ENCODE measurements around the gene SMYD3. TPM values are rescaled to one million over a fixed set of nuclear protein-coding genes. Genes with fewer than 3 reads are reported as not detected.
A peak's percentile ranks its signal among the peaks of the same experiment; 100 is the strongest.

SMYD3 gene
- total and polyA plus RNA-seq, 2 of the 13 experiments (the other 11 are each of a cell fraction or from before 2014, with no cell fraction given) = 27.7 to 35.8 TPM

DNA sequence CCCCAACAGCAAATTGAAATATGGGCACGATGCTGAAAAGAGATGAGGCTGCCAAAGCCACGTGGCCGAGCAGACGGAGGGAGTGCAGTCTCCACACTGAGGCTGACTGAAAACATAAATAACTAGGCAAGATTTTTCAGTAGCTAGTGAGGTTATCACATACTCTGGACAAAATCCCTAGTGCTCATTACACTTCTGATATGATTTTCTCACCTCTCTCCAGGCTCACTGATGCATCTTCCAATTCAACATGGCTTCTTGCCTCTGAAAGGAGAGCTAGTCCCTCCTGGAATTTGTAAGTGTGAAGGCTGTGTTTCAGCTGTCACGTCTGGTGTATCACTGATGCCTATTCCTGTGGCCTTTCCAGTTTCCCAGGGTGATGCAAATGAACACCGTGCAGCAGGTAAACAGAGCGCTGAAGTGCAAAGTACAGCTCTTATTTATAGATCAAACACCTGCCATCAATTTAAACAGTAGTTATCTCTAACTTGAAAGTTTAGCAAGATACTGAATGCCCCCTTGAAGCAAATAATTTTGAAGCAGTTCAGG is 696.2 kb downstream of the SMYD3 start (continued):
- TF ChIP-seq RCOR2 (CRISPR knock-in tag; IDR thresholded peaks at IDR 0.05) = peak; percentile 61
- TF ChIP-seq, protein P1, sequence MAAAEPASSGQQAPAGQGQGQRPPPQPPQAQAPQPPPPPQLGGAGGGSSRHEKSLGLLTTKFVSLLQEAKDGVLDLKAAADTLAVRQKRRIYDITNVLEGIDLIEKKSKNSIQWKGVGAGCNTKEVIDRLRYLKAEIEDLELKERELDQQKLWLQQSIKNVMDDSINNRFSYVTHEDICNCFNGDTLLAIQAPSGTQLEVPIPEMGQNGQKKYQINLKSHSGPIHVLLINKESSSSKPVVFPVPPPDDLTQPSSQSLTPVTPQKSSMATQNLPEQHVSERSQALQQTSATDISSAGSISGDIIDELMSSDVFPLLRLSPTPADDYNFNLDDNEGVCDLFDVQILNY (CRISPR knock-in tag; conservative IDR thresholded peaks at IDR 0.05) = no peak
- TF ChIP-seq IKZF5 (CRISPR knock-in tag; IDR thresholded peaks at IDR 0.05) = peak; percentile 72
- TF ChIP-seq, protein P2, sequence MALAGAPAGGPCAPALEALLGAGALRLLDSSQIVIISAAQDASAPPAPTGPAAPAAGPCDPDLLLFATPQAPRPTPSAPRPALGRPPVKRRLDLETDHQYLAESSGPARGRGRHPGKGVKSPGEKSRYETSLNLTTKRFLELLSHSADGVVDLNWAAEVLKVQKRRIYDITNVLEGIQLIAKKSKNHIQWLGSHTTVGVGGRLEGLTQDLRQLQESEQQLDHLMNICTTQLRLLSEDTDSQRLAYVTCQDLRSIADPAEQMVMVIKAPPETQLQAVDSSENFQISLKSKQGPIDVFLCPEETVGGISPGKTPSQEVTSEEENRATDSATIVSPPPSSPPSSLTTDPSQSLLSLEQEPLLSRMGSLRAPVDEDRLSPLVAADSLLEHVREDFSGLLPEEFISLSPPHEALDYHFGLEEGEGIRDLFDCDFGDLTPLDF (CRISPR knock-in tag; IDR thresholded peaks at IDR 0.05) = no peak
- TF ChIP-seq CEBPZ (IDR thresholded peaks at IDR 0.05; ENCODE audit: low read length) = no peak
- TF ChIP-seq ZNF282 (IDR thresholded peaks at IDR 0.05; ENCODE audit: partially characterized antibody) = no peak
- no peak for TF ChIP-seq HES4 (CRISPR knock-in tag; IDR thresholded peaks at IDR 0.05; ENCODE audit: borderline replicate concordance)
- peak; percentile 58; the same call in 1 of the 2 replicates for TF ChIP-seq TFE3 (CRISPR knock-in tag; IDR thresholded peaks at IDR 0.05)
- no peak for TF ChIP-seq AGO1 (IDR thresholded peaks at IDR 0.05; ENCODE audit: low read depth, low read length, poor library complexity, severe bottlenecking)
- TF ChIP-seq SNAPC5 (CRISPR knock-in tag; IDR thresholded peaks at IDR 0.05; ENCODE audit: borderline replicate concordance) = no peak
- TF ChIP-seq TBP (CRISPR knock-in tag; IDR thresholded peaks at IDR 0.05) = no peak
- TF ChIP-seq, protein P3, sequence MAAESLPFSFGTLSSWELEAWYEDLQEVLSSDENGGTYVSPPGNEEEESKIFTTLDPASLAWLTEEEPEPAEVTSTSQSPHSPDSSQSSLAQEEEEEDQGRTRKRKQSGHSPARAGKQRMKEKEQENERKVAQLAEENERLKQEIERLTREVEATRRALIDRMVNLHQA (CRISPR knock-in tag; IDR thresholded peaks at IDR 0.05) = no peak; the same call in 1 of the 2 replicates
- peak; percentile 31; the same call in 1 of the 2 replicates for TF ChIP-seq PITX1 (CRISPR knock-in tag; IDR thresholded peaks at IDR 0.05)
- TF ChIP-seq ZFP37 (CRISPR knock-in tag; IDR thresholded peaks at IDR 0.05; ENCODE audit: borderline replicate concordance) = no peak
- TF ChIP-seq ZFP36 (IDR thresholded peaks at IDR 0.05; ENCODE audit: borderline replicate concordance, low read depth, low read length, partially characterized antibody) = no peak
- no peak for TF ChIP-seq KDM1A (CRISPR knock-in tag; IDR thresholded peaks at IDR 0.05)
- TF ChIP-seq BATF2 (CRISPR knock-in tag; IDR thresholded peaks at IDR 0.05) = no peak
- TF ChIP-seq ZSCAN12 (CRISPR knock-in tag; IDR thresholded peaks at IDR 0.05) = no peak
- TF ChIP-seq, protein P4, sequence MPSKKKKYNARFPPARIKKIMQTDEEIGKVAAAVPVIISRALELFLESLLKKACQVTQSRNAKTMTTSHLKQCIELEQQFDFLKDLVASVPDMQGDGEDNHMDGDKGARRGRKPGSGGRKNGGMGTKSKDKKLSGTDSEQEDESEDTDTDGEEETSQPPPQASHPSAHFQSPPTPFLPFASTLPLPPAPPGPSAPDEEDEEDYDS (CRISPR knock-in tag; IDR thresholded peaks at IDR 0.05) = peak; percentile 36; the same call in 1 of the 2 replicates
- TF ChIP-seq ZNF550 (CRISPR knock-in tag; IDR thresholded peaks at IDR 0.05; ENCODE audit: borderline replicate concordance) = no peak
